GM18951 (cell line): Measurements from ENCODE around the gene HECTD1.
"Not testable (repeated sequence)": the region's sequence is repeated elsewhere in the genome, so short reads cannot be mapped to it uniquely, and the experiment has no call there.

Experiments used
- POLR2A ChIP-seq: IDR thresholded peaks from 4 replicates; pipeline ENCODE4 v1.6.1; 2011; ENCODE audit warnings: mild to moderate bottlenecking; ENCODE audit not compliant: insufficient read length, insufficient read depth; ENCODE audit errors: extremely low read depth
- in situ Hi-C: fragments of 300-500 bp; cut with MboI; formaldehyde crosslinking; loops from one replicate; pipeline ENCODE4 v1.12.0; 2022; ENCODE audit warnings: low sequenced_read_pairs, mixed read lengths, inconsistent platforms; ENCODE audit not compliant: unreplicated experiment

HECTD1 gene

DNA sequence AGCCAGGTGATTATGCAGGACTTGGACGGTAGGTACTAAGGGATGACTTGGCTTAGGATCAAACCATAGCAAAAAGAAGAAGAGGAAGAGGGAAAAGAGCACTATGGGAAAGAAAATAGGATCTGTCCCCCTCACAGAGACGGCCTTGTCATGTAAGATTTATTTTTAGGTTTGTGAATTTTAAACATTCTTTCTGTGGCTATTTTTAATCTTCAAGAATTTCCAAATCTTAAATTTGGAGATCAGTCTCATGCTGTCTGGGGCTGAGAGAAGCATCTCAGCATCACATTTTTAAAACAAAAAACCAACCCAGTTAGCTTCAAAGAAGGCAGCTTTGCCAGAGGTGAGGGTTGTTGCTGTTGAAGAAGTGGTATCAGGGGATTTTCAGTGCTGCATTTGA lies 128.8 kb downstream of the HECTD1 start:
- TF ChIP-seq POLR2A, result no peak
- in situ Hi-C loops, result loop anchor here (10.0 to 25.0 kb wide), 2 partner anchors 94 to 416 kb away; no protein-coding TSS in a partner anchor

DNA sequence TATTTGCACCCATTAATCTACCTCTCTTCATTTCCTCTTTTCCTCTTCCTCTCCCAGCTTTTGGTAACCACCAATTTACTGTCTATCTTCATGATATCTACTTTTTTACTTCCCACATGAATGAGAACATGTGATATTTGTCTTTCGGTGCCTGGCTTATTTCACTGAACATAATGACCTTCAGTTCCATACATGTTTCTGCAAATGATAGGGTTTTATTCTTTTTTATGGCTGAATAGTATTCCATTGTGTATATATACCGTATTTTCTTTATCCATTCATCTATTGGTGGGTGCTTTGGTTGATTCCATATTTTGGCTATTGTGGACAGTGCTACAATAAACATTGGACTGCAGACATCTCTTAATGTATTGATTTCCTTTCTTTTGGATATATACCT lies 132.4 kb downstream of the HECTD1 start:
- in situ Hi-C loops, result loop anchor here (10.0 to 25.0 kb wide), 2 partner anchors 90 to 413 kb away; no protein-coding TSS in a partner anchor
- no peak for TF ChIP-seq POLR2A

DNA sequence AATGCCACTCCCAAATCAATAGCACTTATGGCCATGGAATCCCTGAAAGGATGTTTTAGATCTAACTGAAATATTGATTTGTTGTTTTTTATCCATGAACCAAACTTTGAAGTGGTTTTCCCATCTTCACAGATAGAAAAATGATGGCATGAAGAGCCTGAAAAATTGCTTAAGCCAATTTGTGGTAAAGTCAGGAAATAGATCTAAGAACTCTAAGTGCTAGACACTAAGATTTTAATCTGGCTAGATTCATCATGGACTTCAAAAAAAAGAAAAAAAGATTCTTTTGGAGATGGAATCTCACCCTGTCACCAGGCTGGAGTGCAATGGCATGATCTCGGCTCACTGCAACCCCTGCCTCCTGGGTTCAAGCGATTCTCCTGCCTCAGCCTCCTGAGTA lies 136.4 kb downstream of the HECTD1 start:
- no peak for TF ChIP-seq POLR2A
- in situ Hi-C loops, result loop anchor here (10.0 kb wide), 1 partner anchor 86 kb away; no protein-coding TSS in a partner anchor

DNA sequence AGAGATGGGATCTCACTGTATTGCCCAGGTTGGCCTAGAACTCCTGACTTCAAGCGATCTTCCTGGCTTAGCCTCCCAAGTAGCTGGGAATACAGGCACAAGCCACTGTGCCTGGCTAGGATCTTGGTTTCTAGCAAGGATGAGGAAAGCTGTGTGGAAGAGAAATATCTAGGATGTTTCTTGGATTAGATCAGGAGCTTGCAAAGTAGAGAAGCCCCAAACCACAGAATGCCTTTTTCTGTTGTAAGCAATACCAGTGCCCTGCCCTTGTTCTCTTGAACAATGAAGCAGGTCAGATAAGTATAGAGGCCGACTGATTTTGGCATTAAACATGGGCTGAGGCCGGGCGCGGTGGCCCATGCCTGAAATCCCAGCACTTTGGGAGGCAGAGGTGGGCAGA lies 137.2 kb downstream of the HECTD1 start:
- no peak for TF ChIP-seq POLR2A
- in situ Hi-C loops, result loop anchor here (10.0 kb wide), 1 partner anchor 86 kb away; no protein-coding TSS in a partner anchor

DNA sequence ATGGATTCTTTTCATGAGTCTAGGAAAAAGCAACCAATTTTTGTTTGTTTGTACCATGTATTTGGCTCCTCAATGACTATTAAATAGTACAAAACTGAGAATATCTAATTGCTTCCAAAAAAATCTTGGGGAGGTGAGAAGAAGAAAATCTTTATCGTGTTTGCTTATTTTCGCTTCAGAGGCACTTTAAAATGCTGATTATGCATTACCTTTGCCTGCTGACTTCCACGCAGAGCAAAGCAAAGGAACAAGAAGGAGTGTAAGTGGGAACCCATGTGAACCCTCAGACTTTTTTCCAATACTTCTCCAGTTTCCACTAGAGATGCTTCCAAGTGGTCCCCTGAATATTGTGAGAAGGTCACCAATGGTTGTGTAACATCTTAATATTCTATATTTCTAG lies 138.2 kb downstream of the HECTD1 start:
- in situ Hi-C loops, result no loop called here
- no peak for TF ChIP-seq POLR2A

DNA sequence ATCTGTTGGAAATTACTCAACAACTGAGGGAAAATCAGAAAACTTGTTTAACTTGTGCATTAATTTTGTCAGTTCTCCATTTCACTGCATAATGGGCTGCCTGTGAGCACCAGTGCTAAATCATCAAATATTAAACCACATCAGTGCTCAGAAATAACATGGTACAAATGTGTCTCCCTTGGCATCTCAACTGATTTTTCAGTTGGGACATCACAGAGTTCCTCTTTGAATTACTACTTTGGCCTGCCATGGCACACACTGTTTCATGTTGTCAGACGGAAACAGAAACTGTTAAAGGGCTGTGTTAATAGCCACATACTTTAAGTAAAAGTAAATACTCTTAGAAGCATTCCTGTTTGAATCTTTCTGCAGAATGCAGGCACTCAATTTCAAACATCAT lies 139.4 kb downstream of the HECTD1 start:
- no peak for TF ChIP-seq POLR2A
- in situ Hi-C loops, result no loop called here

DNA sequence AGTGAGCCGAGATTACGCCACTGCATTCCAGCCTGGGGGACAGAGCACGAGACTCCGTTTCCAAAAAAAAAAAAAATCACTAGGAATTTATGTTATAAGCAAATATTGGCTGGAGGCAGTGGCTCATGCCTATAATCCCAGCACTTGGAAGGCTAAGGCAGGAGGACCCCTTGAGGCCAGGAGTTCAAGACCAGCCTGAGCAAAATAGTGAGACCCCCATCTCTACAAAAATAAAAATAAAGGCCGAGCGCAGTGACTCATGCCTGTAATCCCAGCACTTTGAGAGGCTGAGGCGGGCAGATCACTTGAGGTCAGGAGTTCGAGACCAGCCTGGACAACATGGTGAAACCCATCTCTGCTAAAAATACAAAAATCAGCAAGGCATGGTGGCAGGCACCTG lies 144.7 kb downstream of the HECTD1 start:
- in situ Hi-C loops, result not testable (repeated sequence)

DNA sequence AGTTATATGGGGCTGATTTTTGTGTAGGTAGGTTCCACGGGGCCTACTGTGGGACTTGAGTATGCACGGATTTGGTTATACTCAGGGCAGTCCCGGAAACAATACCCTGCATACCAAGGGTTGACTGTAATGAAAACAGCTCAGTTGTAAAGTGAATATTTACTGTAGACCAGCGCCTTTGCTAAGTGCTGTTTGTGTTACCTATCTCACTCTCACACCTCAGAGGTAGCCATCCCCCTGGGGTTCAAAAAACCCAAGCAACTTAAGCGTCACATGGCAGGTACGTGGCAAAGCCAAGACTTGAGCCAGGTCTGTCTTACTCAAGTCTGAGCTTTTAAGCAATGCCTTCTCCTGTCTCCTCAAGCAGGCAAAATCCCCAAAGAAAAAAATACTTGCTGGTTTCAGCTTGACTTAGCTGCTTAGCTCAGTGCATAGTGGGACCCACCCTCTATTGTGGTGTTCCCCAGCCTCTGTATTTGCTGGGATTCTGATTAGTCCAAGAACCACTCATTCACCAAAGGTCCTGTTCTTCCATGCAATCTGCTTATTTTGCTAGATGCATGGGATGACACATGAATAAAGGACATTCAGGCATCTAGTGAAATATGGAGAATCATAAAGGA lies 147.2 kb downstream of the HECTD1 start:
- in situ Hi-C loops, result no loop called here
- TF ChIP-seq POLR2A, result no peak

DNA sequence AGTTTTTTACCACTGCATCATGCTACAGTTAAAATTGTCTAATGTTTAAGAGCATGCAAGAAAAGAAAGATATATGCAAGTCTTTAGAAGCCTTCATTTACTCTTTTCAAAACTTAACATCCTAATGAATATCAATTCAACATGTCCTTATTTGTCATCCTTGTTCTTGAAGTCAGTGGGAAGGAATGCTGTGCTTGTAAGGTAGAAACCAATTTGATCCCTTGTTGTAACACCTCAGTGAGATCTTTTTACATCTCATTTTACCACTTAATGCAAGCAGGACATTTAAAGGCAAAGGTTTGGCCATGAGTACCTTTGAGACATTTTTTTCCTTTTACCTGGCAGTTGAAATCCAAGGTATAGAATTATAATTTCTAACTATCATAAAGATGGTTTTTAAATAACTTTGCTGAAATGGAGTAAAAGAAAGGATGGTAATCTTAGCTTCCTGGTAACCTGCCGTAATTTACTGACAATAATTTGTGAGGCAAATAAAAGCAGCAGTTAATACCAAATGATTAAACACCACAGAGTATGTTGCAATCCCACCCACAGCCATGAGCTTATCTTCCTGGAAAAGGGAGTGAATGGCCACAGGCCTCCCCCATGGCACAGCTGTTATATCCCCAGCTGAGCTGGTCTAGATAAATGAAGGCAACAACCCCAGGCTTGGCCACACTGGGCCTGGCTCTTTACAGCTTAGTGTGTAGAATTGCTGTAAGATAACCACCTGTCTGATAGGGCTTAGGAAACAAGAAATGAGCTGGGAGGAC lies 148.3 kb downstream of the HECTD1 start:
- TF ChIP-seq POLR2A, result no peak
- in situ Hi-C loops, result no loop called here

DNA sequence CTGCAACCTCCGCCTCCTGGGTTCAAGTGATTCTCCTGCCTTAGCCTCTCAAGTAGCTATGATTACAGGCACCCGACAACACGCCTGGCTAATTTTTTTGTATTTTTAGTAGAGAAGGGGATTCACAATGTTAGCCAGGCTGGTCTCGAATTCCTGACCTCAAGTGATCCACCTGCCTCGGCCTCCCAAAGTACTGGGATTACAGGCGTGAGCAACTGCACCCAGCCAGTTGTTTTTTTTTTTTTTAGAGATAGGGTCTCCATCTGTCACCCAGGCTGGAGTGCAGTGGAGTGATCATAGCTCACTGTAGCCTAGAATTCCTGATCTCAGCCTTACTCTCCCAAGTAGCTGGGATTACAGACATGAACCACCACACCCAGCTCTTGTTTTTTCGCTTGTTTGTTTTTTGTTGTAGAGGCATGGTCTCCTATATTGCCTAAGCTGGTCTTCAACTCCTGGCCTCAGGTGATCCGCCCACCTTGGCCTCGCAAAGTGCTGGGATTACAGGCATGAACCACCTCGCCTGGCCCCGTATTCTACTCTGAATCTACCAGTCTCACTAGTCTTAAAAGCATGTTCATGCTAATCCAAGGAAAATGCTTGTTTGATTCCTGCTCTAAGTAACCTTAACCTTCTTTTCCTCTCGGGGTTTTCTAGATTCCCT lies 149.8 kb downstream of the HECTD1 start:
- no peak for TF ChIP-seq POLR2A
- in situ Hi-C loops, result no loop called here

DNA sequence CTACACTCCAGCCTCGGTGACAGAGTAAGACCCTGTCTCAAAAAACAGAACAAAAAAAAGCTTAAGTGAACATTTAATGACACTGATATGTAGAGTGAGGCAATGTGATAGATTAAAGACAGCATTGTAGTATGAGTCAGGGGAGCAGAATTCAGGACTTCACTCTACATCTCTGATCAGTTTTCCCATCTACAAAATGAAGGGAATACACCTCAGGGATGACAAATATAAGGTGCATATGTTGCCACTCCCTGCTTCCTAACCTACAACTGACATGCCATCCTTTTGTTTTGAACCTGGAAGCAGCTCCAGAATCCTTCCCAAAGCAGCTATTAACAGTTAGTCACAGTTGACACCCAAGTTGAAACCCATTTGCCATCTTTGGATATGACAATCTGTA lies 150.6 kb downstream of the HECTD1 start:
- no peak for TF ChIP-seq POLR2A
- in situ Hi-C loops, result no loop called here

DNA sequence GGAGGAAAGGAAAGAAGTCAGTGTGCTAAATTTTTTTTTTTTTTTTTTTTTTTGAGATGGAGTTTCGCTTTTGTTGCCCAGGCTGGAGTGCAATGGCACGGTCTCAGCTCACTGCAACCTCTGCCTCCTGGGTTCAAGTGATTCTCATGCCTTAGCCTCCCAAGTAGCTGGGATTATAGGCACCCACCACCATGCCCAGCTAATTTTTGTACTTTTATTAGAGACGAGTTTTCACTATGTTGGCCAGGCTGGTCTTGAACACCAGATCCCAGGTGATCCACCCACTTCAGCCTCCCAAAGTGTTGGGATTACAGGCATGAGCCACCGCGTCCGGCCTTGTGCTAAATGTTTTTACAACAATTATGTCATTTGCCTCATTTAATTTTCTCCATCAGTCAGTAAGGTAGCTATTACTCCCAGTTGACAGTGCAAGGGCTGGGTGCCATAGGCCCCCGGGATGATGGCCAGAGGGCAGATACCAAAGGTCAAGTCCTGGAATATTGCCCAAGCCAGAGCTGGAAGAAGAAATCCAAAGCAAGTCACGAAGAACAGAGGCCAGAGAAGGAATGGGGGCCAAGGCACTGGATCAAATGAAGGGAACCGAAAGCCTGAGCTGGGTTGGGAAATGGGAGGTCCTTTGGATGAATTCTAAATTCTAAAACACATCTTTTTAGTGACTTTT lies 154.5 kb downstream of the HECTD1 start:
- in situ Hi-C loops, result not testable (repeated sequence)

DNA sequence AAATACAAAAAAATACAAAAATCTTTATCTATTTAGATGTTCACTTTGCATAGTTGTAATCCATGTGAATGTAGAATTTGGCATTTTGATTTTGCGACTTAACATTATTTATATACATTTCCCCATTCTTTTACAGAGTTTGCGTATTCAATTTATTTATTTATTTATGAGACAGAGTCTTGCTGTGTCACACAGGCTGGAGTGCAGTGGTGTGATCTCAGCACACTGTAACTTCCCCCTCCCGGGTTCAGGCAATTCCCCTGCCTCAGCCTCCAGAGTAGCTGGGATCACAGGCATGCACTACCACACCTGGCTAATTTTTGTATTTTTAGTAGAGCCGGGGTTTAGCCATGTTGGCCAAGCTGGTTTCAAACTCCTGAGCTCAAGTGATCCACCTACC lies 156.1 kb downstream of the HECTD1 start:
- in situ Hi-C loops, result no loop called here
- no peak for TF ChIP-seq POLR2A
